Activated CD8-positive, alpha-beta memory T cell treated with anti-CD3 and anti-CD28 coated beads, Interleukin-2, amount 50 U/mL, for 1 hour (primary cell): ENCODE data around the gene TRIB2.

Source experiments
- DNase-seq: peaks from one replicate; pipeline ENCODE4 v3.0.0-alpha.2; 2020; ENCODE audit errors: extremely low read depth

The TRIB2 gene

DNA sequence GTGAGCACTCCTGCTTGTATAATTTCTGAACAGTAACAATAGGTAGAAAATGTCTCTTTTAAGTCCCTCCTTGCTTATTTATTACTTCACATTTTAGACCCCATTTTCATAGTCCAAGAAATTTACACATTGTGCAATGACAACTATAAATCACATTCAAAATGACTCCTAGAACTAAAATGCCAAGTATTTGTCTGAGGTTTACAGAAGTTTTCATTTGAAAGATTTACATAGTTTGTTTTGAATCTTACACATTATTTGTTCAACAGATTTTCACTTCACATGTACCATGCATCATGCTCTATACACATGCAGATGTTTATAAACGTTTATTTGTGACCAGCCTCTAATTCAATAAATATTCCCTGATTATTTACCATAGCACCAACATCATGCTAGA is 15.7 kb upstream of the TRIB2 start:
- DNase-seq, result no peak

DNA sequence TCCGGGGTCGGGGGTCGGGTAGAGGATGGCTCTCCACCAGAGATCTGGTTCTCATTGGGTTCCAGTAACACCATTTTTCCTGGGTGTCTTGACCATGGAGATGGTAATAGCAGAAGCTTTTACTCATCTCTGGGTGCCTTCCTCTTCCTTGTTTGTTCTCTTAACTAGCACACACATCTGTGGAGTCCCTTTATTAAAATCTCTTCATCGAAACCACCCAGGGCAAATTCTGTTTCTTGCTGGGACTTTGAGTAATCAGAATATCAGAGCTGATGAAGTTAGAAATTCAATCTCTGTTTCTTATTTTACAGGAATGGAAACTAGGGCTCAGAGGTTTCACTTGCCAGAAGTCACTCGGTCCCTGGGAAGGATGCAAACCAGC is 15.0 kb upstream of the TRIB2 start:
- no peak for DNase-seq

DNA sequence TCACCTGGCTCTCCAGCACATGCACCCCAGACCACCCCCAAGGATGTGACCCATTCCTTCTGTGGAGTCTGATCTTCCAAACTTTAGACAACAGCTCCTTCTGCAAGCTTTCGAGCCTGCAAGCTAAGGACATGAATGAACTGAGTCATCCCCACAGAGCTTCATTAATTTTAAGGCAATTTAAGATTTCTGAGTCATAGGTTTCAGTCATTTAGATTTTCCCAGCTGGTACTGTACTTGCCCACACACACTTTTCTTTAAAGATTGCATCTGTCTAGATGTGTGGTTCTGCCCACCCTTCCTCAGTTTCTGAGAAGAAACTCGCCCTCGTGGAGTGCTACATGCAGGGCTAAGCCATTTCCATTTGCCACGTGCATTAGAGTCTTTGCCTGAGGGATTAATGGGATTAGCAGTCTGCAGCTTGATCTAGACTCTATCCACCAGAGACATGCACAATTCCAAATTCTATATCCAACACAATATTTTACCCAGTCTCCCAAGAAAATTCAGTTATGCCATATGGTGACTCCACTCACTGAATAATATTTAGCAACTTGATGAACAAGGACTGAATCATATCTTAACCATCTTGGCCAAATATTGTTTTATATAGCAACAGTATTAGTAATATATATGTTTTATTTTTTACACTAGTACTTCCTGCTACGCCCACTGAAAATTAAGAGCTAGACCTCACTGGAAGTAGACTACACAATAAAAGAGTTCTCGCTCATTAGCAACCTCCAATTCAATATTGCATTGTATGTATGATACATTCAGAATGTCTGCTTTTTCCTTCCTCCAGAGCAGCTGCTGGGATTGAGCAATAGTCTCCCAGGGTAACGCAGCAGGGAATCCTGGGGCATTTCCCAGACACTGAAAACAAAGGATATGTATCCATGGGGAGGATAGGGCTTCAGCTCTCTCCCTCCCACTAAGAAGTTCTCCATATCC is 14.3 kb upstream of the TRIB2 start:
- DNase-seq, result no peak

GRCh38 chr2:12704378-12704777 is 12.4 kb upstream of the TRIB2 start:
- DNase-seq, result no peak

DNA sequence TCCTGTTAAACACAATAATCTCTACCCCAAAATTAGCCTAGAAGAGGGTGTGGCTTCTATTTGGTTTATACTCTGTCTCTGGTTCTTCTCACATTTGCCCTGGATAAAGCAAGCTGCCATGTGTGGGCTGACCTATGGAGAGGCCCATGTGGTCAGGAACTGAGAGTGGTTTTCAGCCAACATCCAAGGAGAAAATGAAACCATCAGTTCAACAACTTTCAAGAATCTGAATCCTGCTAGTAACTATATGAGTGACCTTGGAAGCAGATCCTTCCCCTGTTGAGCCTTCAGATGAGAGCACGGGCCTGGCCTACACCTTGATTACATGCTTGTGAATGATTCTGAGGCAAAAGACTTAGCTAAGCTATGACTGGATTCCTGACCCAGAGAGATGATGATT is 11.5 kb upstream of the TRIB2 start:
- no peak for DNase-seq

GRCh38 chr2:12705742-12706141 is 11.0 kb upstream of the TRIB2 start:
- no peak for DNase-seq

- DNase-seq, result no peak
Measured at GRCh38 chr2:12708508-12709206, 8.1 kb upstream of the TRIB2 start.

DNA sequence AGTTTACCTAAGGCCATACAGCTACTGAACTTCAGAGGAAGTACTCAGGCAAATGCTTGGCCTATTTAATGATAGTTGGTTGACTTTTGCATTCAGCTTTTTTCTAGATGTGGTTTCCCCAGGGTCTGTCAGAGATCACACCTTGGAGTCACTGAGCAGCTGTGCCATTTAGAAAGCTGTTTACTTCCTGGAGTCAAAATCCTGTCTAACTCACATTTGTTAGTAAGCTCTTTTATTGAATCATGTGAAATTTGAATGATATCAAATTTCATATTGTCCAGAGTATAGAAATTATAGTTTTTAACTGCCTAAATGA is 7.6 kb upstream of the TRIB2 start:
- DNase-seq, result no peak

DNA sequence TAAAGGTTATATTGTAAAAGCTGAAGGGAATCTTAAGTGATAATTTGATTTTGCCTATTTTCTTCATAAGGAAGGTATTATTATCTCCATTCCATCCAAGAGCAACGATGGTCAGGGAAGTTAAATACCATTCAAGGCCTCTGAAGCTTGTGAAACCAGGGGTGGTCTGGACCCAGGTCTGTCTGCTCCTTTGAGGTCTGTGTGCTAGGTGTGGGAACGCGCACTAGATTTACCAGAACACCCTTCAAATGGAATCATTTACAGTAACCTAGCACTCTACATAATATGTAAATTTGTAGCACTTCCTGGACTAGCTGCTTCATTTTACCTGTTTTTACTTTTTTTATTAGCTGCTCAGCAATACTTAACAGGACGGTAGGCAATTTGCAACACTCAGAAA is 6.4 kb upstream of the TRIB2 start:
- DNase-seq, result no peak

DNA sequence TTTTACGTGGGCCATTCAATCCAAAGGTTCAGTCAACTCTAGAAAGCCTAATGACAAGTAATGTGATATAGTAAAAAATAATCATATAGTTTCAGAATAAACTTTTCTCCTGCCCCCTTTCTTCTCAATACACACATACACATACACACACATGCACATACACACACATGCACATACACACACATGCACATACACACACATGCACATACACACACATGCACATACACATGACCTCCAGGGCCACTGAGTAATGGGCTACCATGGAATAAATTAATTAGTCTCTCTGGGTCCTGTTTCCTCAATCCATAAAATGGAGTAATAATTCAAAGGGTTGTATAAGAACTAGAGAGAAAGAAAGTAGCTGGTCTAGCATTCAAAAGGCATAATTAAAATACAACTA is 5.4 kb upstream of the TRIB2 start:
- DNase-seq, result no peak

GRCh38 chr2:12712881-12713280 is 3.9 kb upstream of the TRIB2 start:
- DNase-seq, result no peak

GRCh38 chr2:12714391-12715221 is 2.1 kb upstream of the TRIB2 start:
- no peak for DNase-seq

GRCh38 chr2:12715258-12716031 is 1.3 kb upstream of the TRIB2 start:
- DNase-seq, result no peak

DNA sequence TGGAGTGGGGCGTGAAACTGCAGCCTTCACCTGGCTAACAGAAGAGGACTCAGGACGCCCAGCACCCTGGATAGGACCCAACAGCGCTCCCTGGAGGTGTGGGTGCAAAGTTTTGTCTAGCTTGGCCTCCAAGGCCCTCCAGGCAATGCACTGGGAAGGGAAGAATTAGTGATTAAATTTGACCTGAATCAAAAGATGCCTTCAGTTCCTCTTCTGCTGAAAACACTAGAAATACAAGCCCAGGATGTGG is 779 bp upstream of the TRIB2 start:
- peak; percentile 51 for DNase-seq

GRCh38 chr2:12717191-12718014 is 667 bp downstream of the TRIB2 start:
- DNase-seq, result no peak

- no peak for DNase-seq
Measured at GRCh38 chr2:12718015-12718671, 1.4 kb downstream of the TRIB2 start.

GRCh38 chr2:12718711-12719399 is 2.1 kb downstream of the TRIB2 start:
- DNase-seq, result no peak

GRCh38 chr2:12719400-12720277 is 2.9 kb downstream of the TRIB2 start:
- DNase-seq, result no peak

- no peak for DNase-seq
Measured at GRCh38 chr2:12720278-12720620, 3.5 kb downstream of the TRIB2 start.
